Measurements from ENCODE around the gene SPEF2. TPM values are rescaled to one million over a fixed set of nuclear protein-coding genes. Genes with fewer than 3 reads are reported as not detected.

SPEF2 gene
- total RNA-seq, 1 experiment from 2014 or later = not detected

DNA sequence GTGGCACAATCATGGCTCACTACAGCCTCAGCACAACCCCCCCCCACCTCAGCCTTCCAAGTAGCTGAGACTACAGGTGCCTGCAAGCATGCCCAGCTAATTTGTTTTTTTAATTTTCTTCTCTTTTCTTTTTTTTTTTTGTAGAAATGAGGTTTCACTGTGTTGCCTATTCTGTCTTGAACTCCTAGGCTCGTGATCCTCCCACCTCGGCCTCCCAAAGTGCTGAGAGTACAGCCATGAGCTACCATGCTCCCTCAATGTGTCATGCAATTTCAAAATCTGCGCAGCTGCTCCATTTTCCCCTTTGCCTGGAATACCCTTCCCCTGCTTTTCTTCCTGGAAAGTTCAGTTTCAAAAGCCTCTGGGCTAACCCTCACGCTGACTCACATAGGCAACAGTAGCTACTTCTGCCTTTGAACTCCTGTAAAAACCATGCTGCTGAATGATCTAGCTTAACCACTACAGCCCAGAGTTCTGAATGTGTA, 168.0 kb downstream of the SPEF2 start:
- no peaks in the 10 kb centered on the region for H3K36me3 ChIP-seq
- no peak overlapping the region for H3K4me3 ChIP-seq
- no peaks in the 10 kb centered on the region for H3K9me3 ChIP-seq (replicated peaks)
- H3K27me3 ChIP-seq (replicated peaks) = peaks cover 9% of the 10 kb centered on the region
- H3K27ac ChIP-seq = no peak overlapping the region
- no peaks in the 10 kb centered on the region for H3K4me1 ChIP-seq (replicated peaks)
- no peak for DNase-seq (ENCODE audit: low read depth in 1 of 2, low spot score in 2 of 2)

DNA sequence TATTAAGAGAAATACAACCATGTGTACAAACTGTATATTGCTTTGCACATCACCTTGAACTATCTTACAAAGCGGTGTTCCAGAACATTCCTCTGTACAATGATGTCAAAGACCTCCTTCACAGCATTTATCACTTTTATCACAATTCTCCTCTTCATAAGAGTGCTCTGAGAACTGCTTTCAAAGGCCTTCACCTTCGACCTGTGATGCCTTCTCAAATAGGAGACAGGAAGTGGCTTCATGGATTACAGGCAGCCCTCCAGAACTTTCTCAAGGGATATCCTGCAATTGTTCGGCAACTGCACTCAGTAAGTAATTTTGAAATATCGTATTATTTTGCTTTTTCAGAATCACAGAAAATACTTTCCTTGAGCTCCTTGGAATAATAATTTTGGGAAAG, 171.1 kb downstream of the SPEF2 start:
- Histone ChIP-seq H3K27ac (no peak overlapping the region), H3K4me3 (no peak overlapping the region), H3K27me3 (replicated peaks) (peaks cover 4% of the 10 kb centered on the region; the same call in 1 of the 2 replicates), H3K9me3 (replicated peaks) (no peaks in the 10 kb centered on the region), H3K36me3 (no peaks in the 10 kb centered on the region), H3K4me1 (replicated peaks) (no peaks in the 10 kb centered on the region)
- no peak for DNase-seq (ENCODE audit: low read depth in 1 of 2, low spot score in 2 of 2)

DNA sequence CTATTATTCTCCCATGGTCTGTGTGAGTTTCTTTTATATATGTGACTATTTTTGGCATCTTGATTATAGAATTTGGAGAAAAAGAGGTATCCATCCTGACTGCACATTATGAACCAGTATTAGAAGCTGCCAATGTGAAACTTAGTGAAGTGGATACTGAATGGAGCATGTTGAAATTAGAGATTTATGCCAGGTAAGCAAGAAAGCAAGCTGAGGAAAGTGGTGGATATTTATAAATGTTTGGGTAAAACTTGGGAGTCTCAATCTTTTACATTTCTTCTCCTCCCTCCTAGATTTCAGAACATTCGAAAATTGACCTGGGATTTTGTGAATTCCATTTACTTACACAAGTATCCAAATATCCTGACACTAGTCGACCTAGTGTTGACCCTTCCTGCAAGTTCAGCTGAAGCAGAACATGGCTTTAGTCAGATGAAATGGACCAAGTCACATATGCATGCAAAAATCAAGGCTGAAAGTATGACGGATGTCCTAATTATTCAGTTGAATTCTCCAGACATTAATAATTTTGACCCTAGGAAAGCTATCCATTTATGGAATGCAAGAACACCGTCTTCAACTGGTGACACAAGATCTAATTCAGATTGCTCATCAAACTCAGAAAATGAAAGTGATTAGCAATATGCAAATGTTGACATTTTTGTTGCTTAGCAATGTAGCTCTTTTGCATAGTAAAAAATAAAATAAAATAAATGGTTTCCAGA, 172.2 kb downstream of the SPEF2 start:
- Histone ChIP-seq H3K36me3 (no peaks in the 10 kb centered on the region), H3K4me1 (replicated peaks) (no peaks in the 10 kb centered on the region), H3K4me3 (no peak overlapping the region), H3K9me3 (replicated peaks) (no peaks in the 10 kb centered on the region), H3K27me3 (replicated peaks) (peaks cover 4% of the 10 kb centered on the region; the same call in 1 of the 2 replicates), H3K27ac (no peak overlapping the region)
- DNase-seq (ENCODE audit: low read depth in 1 of 2, low spot score in 2 of 2) = no peak

DNA sequence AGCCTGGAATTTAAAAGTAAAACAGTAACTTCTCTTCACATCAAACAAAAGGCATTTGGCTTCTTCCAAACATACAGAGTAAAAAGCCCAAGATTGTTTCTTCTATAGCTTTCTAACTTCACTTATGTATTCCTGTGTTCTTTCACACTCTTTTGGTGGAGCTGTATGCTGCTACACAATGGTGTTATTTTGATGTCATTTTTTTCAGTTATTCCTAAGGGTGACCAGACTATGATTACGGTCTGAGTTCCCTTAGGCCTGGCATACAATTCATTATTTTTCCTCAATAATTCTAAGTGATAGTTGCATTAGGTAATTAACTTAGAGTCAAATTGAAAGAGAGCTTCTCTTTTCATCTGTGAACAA, 172.8 kb downstream of the SPEF2 start:
- no peaks in the 10 kb centered on the region for H3K4me1 ChIP-seq (replicated peaks)
- H3K4me3 ChIP-seq = no peak overlapping the region
- no peak overlapping the region for H3K27ac ChIP-seq
- H3K27me3 ChIP-seq (replicated peaks) = peaks cover 4% of the 10 kb centered on the region; the same call in 1 of the 2 replicates
- no peaks in the 10 kb centered on the region for H3K36me3 ChIP-seq
- no peak for DNase-seq (ENCODE audit: low read depth in 1 of 2, low spot score in 2 of 2)
- H3K9me3 ChIP-seq (replicated peaks) = no peaks in the 10 kb centered on the region

DNA sequence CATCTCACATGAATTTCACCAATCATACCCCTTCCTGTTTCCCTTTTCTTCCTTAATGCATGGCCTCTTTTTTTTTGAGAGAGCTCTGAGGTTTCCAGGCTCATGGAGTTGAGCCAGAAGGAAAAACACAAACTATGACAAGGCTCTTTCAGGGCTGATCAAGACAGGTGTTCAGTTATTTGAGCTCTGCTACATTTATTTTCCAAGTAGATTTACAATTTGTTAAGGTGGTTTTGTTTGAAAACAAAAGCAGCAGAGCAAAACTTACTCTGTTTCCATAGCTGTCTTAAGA, 176.6 kb downstream of the SPEF2 start:
- no peak for DNase-seq (ENCODE audit: low read depth in 1 of 2, low spot score in 2 of 2)
- Histone ChIP-seq H3K9me3 (replicated peaks) (no peaks in the 10 kb centered on the region), H3K27me3 (replicated peaks) (no peaks in the 10 kb centered on the region), H3K27ac (no peak overlapping the region), H3K4me3 (no peak overlapping the region), H3K36me3 (no peaks in the 10 kb centered on the region), H3K4me1 (replicated peaks) (no peaks in the 10 kb centered on the region)

DNA sequence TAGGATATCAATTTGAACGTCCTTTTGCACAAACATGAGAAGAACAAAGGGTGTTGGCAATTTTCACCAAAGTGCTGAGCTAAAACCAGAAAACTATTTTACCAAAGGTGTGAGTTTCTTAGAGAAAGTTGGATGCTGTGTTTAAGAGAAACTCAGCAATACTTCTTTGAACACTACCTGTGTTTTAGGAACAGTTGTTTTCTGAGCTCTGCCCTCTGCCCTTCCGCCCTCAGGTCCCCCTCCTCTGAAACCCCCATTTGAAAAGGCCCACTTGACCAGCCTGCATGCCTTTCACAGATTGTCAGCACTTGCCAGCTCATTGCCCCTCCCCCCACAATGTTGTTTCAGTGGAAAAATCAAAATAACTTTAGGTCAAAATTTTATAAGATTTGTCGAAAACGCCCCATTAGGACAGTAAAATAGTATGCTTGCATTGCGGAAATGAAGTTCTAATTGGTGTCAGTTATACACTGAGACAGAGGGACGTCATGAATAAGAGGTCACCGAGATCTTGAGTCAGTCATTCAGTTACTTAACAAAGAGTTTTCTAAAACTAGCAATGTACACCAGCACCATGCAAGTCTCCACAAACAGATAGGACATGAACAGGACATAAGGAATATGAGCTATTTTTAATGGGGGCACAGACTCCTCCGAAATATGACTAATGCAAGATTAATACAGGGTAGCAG, 177.2 kb downstream of the SPEF2 start:
- H3K36me3 ChIP-seq = no peaks in the 10 kb centered on the region
- no peaks in the 10 kb centered on the region for H3K9me3 ChIP-seq (replicated peaks)
- DNase-seq (ENCODE audit: low read depth in 1 of 2, low spot score in 2 of 2) = no peak
- no peaks in the 10 kb centered on the region for H3K4me1 ChIP-seq (replicated peaks)
- H3K27me3 ChIP-seq (replicated peaks) = no peaks in the 10 kb centered on the region
- no peak overlapping the region for H3K27ac ChIP-seq
- H3K4me3 ChIP-seq = no peak overlapping the region

DNA sequence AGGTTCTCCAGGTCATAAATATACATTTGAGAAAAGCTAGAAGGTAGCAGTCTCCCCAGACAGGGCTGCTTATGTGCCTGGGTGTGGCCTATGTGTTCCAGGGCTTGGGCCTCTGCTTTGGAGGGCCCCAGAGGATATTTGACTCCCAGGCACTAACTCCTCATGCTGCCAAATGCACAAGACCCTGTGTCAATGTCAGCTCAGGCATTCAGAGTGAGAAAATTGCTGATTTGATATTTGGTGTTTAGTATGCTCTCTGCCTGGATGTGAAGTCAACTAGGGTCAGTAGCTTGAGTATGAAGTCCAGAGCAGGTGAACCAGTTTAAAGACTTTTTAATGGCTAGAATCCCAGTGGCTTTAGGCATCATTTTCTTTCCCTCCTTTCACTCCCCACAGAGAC, 181.5 kb downstream of the SPEF2 start:
- Histone ChIP-seq H3K27ac (no peak overlapping the region), H3K4me1 (replicated peaks) (no peaks in the 10 kb centered on the region), H3K9me3 (replicated peaks) (no peaks in the 10 kb centered on the region), H3K36me3 (no peaks in the 10 kb centered on the region), H3K4me3 (no peak overlapping the region), H3K27me3 (replicated peaks) (no peaks in the 10 kb centered on the region)
- DNase-seq (ENCODE audit: low read depth in 1 of 2, low spot score in 2 of 2) = no peak

DNA sequence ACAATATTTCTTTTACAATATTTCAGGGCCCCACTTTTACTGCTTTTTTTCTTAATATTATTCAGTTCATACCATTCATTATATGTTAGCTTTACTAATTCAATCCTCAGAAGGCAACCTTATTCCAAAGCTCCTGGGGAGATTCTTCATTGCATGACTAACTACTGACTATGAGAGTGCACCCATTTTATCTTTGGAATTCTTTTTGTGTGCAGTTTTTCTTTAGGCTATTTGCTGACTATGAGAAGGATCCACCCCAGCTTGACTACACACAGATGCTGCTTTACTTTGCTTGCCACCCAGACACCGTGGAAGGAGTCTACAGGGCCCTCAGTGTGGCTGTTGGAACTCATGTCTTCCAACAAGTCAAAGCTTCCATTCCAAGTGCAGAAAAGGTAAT, 182.1 kb downstream of the SPEF2 start:
- H3K27me3 ChIP-seq (replicated peaks) = no peaks in the 10 kb centered on the region
- H3K4me3 ChIP-seq = no peak overlapping the region
- no peak overlapping the region for H3K27ac ChIP-seq
- H3K36me3 ChIP-seq = no peaks in the 10 kb centered on the region
- no peaks in the 10 kb centered on the region for H3K9me3 ChIP-seq (replicated peaks)
- no peaks in the 10 kb centered on the region for H3K4me1 ChIP-seq (replicated peaks)
- DNase-seq (ENCODE audit: low read depth in 1 of 2, low spot score in 2 of 2) = no peak

DNA sequence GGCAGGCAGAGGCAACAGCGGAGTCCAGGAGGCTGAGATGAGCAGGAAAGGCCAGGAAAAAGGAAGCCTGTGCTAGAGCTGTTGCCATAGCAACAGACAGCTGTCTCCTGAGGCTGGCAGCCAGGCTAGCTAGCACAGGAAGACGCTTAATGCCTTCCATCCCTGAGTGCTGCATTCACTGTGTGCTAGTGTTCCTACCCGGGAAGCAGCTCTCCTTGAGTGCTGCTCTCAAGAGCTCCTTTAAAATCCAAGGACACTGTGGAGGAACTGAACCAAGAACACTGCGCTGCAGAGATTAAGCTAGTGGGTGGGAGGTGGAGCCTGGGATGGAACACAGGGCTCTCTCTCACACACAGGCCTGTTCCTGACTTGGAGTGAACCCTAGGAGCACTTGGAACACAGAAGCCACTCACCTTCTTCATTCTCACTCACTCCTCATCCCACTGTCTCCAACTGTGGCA, 185.6 kb downstream of the SPEF2 start:
- Histone ChIP-seq H3K9me3 (replicated peaks) (no peaks in the 10 kb centered on the region), H3K4me3 (no peak overlapping the region), H3K27me3 (replicated peaks) (no peaks in the 10 kb centered on the region), H3K27ac (no peak overlapping the region), H3K4me1 (replicated peaks) (no peaks in the 10 kb centered on the region), H3K36me3 (no peaks in the 10 kb centered on the region)
- no peak for DNase-seq (ENCODE audit: low read depth in 1 of 2, low spot score in 2 of 2)

DNA sequence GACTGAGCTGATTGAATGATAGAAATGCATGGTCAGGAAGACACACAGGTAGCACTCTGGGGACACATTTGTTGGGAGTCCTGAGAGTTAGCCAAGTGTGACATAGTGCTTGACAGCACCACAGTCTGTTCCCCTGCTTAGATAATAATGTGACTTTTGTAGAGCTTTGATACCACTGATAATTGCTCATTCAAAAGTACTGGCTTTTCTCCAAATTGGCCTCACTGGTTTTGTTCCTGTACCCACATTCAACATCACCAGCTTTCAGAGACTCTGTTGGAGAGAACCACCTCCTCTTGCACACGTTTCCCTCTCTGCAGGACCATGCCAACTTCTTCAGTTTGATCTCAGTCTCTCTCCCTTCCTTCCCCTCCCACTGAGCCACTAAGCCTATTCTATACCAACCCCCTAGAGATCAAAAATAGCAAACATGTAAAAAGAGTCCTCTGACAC, 186.6 kb downstream of the SPEF2 start:
- no peaks in the 10 kb centered on the region for H3K27me3 ChIP-seq (replicated peaks)
- H3K9me3 ChIP-seq (replicated peaks) = no peaks in the 10 kb centered on the region
- no peaks in the 10 kb centered on the region for H3K36me3 ChIP-seq
- no peak for DNase-seq (ENCODE audit: low read depth in 1 of 2, low spot score in 2 of 2)
- no peaks in the 10 kb centered on the region for H3K4me1 ChIP-seq (replicated peaks)
- no peak overlapping the region for H3K4me3 ChIP-seq
- H3K27ac ChIP-seq = no peak overlapping the region

DNA sequence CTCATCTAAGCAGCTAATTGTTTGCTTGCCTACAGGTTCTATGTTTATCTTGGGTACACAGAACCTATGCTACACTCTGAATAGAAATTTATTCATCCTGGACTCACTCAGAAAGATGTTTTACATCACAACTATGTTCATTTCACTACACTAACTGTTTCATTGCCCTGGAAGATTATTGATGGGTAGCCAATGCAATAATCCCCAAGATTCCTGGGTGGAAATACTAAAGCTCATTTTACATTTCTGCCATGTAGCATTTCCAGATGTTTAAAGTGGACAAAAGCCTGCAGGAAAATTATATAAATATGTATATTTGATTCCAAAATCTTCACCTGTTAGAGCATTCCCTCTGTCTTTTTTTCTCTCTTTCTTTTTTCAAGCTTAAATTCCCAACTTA, 187.2 kb downstream of the SPEF2 start:
- no peaks in the 10 kb centered on the region for H3K4me1 ChIP-seq (replicated peaks)
- no peak overlapping the region for H3K4me3 ChIP-seq
- H3K9me3 ChIP-seq (replicated peaks) = no peaks in the 10 kb centered on the region
- H3K27ac ChIP-seq = no peak overlapping the region
- DNase-seq (ENCODE audit: low read depth in 1 of 2, low spot score in 2 of 2) = no peak
- H3K27me3 ChIP-seq (replicated peaks) = no peaks in the 10 kb centered on the region
- H3K36me3 ChIP-seq = no peaks in the 10 kb centered on the region

DNA sequence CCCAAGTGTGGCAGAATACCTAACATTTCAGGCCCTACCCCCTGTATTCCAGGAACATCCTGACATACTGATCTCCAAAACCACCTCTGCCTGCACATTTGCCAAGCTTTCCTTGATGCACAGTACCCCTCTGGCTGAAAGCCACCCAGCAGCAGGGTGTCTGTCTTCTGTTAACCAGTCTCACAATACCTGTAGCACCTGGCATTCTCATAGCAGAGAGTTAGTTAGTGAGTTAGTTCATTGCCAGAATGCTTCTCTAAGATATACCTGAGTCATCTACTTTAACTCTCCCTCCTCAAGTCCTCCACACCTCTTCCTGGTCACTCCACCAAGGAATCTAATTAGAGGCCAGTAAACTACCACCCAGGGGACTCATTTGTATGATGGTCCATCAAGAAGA, 192.9 kb downstream of the SPEF2 start:
- Histone ChIP-seq H3K4me3 (no peak overlapping the region), H3K4me1 (replicated peaks) (no peaks in the 10 kb centered on the region), H3K9me3 (replicated peaks) (no peaks in the 10 kb centered on the region), H3K36me3 (no peaks in the 10 kb centered on the region), H3K27ac (no peak overlapping the region), H3K27me3 (replicated peaks) (no peaks in the 10 kb centered on the region)
- no peak for DNase-seq (ENCODE audit: low read depth in 1 of 2, low spot score in 2 of 2)

DNA sequence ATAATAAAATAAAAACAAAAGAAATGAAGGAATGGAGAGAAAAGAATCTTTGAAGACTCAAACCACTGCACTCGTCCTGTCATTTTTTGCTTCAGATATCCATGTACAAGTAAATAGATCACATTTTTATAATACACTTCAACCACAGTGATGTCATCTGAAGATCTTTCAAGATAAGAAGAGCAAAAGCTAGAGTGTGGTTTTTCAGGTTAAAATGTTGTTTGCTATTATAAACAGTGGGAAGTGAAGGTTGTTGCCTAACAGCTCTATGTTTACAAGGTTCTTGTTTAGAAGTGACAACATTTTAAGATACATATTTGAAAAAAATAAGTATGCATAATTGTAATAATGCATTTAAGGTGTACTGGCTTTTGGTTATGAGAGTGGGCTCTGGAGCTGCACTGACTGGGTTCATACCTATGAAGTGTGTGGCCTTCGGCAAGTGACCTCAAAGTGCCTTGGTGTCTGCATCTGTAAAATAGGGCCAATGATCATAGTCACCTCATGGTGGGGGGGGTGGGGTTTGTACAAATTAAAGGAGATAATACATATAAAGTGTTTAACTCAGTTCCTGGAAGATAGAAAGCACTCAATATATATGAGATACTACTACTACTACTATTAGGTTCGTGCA, 193.6 kb downstream of the SPEF2 start:
- H3K9me3 ChIP-seq (replicated peaks) = no peaks in the 10 kb centered on the region
- H3K27ac ChIP-seq = no peak overlapping the region
- no peaks in the 10 kb centered on the region for H3K36me3 ChIP-seq
- DNase-seq (ENCODE audit: low read depth in 1 of 2, low spot score in 2 of 2) = no peak
- H3K4me3 ChIP-seq = no peak overlapping the region
- H3K4me1 ChIP-seq (replicated peaks) = no peaks in the 10 kb centered on the region
- no peaks in the 10 kb centered on the region for H3K27me3 ChIP-seq (replicated peaks)

DNA sequence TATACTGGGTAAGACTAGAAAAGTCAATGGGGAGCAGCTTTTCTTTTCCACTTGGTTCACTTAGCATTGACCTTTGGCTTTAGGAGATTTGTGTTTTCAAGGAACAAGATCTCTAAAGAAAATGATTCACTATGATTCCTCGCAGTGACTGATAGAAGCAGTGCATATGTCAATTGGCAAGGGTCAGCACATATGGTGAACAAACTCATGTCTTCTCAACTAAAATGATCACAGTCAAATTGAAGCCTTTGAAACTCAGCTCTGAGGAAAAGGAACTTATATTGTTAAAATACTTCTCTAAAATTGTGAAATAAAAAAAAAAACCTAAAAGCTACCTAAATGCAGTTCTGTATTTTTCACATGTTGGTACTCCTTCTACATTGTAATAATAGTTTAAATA, 195.9 kb downstream of the SPEF2 start:
- no peak for DNase-seq (ENCODE audit: low read depth in 1 of 2, low spot score in 2 of 2)
- Histone ChIP-seq H3K27me3 (replicated peaks) (0 out of 2 replicates have a peak, but pooled peaks cover 5% of the 10 kb centered on the region), H3K36me3 (no peaks in the 10 kb centered on the region), H3K4me3 (no peak overlapping the region), H3K27ac (no peak overlapping the region), H3K9me3 (replicated peaks) (no peaks in the 10 kb centered on the region), H3K4me1 (replicated peaks) (no peaks in the 10 kb centered on the region)
